Mesenteric fat pad (tissue), 1 donor: ENCODE data around the gene TP53BP1. TPM values are rescaled to one million over a fixed set of nuclear protein-coding genes. Genes with fewer than 3 reads are reported as not detected.

ENCODE experiments used
- DNase-seq: peaks from one replicate; pipeline ENCODE4 v3.0.0-alpha.2; 2020; ENCODE audit warnings: low spot score
- long read RNA-seq: library from polyadenylated mRNA; unstranded; transcript quantifications from one replicate; pipeline ENCODE4 v2.0.0, GENCODE V29; 2020
- total RNA-seq: library from RNA; stranded (reverse); fragmentation: NEBNext Ultra II Directional; extraction: Animal tissue kit (Norgen Biotek cat#: 25700); gene quantifications from one replicate; pipeline ENCODE4 v1.2.1, GENCODE V29; 2021
- donor health status: DM: yes; HTN: yes; CAD: no.

The TP53BP1 gene
- total RNA-seq, result 44.8 TPM
- long read RNA-seq, partial matches to known transcripts, result 13 of 27 reads
- long read RNA-seq, other reads (novel, unspliced or antisense), result 12 of 27 reads

GRCh38 chr15:43492673-43493601 lies at the start of gene TP53BP1:
Gene TP53BP1, minus strand, starts transcription at chr15:43493156. Its CDS starts 113 bp downstream, at chr15:43493043.
- peak; percentile 99 for DNase-seq

- DNase-seq, result no peak
Measured at GRCh38 chr15:43541785-43542184, 48.8 kb upstream of the TP53BP1 start.

- no peak for DNase-seq
Measured at GRCh38 chr15:43538091-43538490, 45.1 kb upstream of the TP53BP1 start.

DNA sequence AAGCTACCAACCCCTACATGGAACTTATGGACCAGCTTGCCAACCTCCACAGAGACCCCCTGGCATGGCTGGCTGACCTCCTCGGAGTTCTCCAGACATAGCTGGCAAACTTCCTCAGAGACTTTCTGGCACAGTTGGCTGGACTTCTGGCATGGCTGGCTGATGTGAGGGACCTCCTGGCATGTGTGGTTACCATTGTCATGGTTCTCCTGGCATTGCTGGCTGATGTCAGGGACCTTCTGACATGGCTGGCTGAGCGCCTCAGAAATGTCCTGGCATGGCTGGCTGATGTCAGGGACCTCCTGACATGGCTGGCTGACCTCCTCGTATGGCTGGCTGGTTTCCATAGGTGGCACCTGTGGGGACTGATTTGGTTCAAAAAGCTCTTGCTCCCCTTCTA lies 41.9 kb upstream of the TP53BP1 start:
- DNase-seq, result no peak

DNA sequence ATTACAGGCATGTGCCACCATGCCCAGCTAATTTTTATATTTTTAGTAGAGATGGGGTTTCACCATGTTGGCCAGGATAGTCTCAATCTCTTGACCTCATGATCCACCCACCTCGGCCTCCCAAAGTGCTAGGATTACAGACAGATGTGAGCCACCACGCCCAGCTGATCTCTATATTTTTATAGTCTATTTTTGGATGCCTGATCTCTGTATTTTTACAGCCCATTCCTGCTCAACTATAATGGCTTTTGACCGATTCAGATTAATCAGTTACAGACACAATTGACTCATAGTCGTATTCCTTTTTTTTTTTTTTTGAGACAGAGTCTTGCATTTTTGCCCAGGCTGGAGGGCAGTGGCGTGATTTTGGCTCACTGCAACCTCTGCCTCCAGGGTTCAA lies 39.9 kb upstream of the TP53BP1 start:
- peak; percentile 22 for DNase-seq

GRCh38 chr15:43531018-43531670 lies 38.2 kb upstream of the TP53BP1 start:
- DNase-seq, result peak; percentile 33

DNA sequence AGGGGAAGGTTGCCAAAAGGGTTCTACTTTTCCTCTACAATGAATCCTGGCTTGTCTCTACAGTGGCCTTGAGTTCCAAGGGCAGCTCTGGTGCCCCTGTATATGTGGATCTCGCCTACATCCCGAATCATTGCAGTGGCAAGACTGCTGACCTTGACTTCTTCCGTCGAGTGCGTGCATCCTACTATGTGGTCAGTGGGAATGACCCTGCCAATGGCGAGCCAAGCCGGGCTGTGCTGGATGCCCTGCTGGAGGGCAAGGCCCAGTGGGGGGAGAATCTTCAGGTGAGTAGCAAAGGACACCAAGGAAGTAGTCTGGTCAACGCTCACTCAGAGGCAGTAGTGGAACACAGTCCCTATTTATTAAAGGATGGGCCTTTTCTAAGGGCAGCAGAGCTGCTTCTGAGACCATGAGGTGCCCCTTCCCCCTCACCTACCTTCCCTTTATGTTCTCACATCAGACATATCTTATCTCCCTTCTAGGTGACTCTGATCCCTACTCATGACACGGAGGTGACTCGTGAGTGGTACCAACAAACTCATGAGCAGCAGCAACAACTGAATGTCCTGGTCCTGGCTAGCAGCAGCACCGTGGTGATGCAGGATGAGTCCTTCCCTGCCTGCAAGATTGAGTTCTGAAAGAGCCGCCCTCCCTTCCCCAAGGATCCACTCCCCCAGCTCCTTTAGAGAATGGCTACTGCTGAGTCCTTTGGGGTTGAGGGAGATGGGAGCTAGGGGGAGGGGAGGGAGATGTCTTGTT lies 36.8 kb upstream of the TP53BP1 start:
- peak; percentile 62 for DNase-seq

- DNase-seq, result no peak
Measured at GRCh38 chr15:43529141-43529540, 36.2 kb upstream of the TP53BP1 start.

- DNase-seq, result peak; percentile 82
Measured at GRCh38 chr15:43528542-43529007, 35.6 kb upstream of the TP53BP1 start.

GRCh38 chr15:43527802-43528541 lies 35.0 kb upstream of the TP53BP1 start:
- DNase-seq, result peak; percentile 68

GRCh38 chr15:43527016-43527801 lies 34.3 kb upstream of the TP53BP1 start:
- peak; percentile 77 for DNase-seq

DNA sequence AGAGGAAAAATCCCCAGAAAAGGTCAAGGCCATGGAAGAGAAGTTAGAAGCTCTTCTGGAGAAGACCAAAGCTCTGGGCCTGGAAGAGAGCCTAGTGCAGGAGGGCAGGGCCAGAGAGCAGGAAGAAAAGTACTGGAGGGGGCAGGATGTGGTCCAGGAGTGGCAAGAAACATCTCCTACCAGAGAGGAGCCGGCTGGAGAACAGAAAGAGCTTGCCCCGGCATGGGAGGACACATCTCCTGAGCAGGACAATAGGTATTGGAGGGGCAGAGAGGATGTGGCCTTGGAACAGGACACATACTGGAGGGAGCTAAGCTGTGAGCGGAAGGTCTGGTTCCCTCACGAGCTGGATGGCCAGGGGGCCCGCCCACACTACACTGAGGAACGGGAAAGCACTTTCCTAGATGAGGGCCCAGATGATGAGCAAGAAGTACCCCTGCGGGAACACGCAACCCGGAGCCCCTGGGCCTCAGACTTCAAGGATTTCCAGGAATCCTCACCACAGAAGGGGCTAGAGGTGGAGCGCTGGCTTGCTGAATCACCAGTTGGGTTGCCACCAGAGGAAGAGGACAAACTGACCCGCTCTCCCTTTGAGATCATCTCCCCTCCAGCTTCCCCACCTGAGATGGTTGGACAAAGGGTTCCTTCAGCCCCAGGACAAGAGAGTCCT lies 33.4 kb upstream of the TP53BP1 start:
- DNase-seq, result peak; percentile 81

- peak; percentile 30 for DNase-seq
Measured at GRCh38 chr15:43525131-43525530, 32.2 kb upstream of the TP53BP1 start.

DNA sequence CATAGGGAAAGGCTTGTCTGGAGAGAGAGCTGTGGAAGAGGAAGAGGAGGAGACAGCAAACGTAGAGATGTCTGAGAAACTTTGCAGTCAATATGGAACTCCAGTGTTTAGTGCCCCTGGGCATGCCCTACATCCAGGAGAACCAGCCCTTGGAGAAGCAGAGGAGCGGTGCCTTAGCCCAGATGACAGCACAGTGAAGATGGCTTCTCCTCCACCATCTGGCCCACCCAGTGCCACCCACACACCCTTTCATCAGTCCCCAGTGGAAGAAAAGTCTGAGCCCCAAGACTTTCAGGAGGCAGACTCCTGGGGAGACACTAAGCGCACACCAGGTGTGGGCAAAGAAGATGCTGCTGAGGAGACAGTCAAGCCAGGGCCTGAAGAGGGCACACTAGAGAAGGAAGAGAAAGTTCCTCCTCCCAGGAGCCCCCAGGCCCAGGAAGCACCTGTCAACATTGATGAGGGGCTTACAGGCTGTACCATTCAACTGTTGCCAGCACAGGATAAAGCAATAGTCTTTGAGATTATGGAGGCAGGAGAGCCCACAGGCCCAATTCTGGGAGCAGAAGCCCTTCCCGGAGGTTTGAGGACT lies 31.4 kb upstream of the TP53BP1 start:
- DNase-seq, result peak; percentile 47

GRCh38 chr15:43523646-43524045 lies 30.7 kb upstream of the TP53BP1 start:
- peak; percentile 64 for DNase-seq

- DNase-seq, result peak; percentile 59
Measured at GRCh38 chr15:43522247-43522646, 29.3 kb upstream of the TP53BP1 start.

DNA sequence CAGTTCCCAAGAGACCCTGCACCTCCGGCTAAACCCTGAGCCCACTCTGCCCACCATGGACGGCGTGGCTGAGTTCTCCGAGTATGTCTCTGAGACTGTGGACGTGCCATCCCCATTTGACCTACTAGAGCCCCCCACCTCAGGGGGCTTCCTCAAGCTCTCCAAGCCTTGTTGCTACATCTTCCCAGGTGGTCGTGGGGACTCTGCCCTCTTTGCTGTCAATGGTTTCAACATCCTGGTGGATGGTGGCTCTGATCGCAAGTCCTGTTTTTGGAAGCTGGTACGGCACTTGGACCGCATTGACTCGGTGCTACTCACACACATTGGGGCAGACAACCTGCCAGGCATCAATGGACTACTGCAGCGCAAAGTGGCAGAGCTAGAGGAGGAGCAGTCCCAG lies 28.5 kb upstream of the TP53BP1 start:
- peak; percentile 87 for DNase-seq

DNA sequence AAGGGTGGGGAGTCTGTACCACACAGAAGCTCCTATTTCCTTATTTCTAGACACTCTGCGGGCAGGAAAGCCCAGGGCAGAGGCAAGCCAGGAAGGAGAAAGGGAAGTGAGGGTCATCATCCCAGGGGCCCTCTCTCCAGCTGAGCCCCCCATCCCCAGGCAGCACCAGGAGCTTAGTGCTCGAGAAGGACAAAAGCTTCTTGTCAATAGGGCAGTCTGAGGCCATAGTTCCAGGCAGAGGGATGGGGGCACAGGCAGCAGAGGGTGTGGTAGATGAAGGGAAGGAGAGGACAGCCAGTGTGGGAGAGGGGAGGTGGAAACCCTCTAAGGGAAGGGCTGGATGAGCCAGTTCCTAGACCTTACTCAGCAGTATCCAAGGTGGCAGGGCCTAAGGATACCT lies 27.2 kb upstream of the TP53BP1 start:
- DNase-seq, result peak; percentile 28

- DNase-seq, result peak; percentile 59
Measured at GRCh38 chr15:43519196-43519595, 26.2 kb upstream of the TP53BP1 start.
